SU-DHL-6 (cell line): ENCODE measurements around the gene EXOC7.

ENCODE experiments used
- H2AFZ ChIP-seq: fragments of 200-600 bp; sonication (generic); 2 replicates; pipeline ENCODE4 v1.6.1; 2014; ENCODE audit warnings: low read depth, mild to moderate bottlenecking, moderate library complexity, mixed read lengths, antibody characterized with exemption, low read length; ENCODE audit not compliant: severe bottlenecking
- H3F3A ChIP-seq: fragments of 200-600 bp; shearing (Covaris generic); 2 replicates; pipeline ENCODE4 v1.6.0; 2016; ENCODE audit warnings: antibody characterized with exemption, mild to moderate bottlenecking; ENCODE audit not compliant: insufficient read depth
- H3K27ac ChIP-seq: fragments of 200-600 bp; sonication (generic); 2 replicates; pipeline ENCODE4 v1.5.1; 2016; ENCODE audit warnings: low read depth, mild to moderate bottlenecking, low read length, moderate library complexity, mixed read lengths
- H3K27me3 ChIP-seq: fragments of 200-600 bp; sonication (generic), shearing (Covaris generic); 2 replicates; pipeline ENCODE4 v1.6.0; 2014; ENCODE audit warnings: mild to moderate bottlenecking, low read length
- H3K36me3 ChIP-seq: fragments of 200-600 bp; sonication (generic); 2 replicates; pipeline ENCODE4 v1.6.1; 2014; ENCODE audit warnings: mild to moderate bottlenecking, low read length, mixed read lengths
- H3K4me2 ChIP-seq: fragments of 300-600, 200-600 bp; shearing (Covaris generic), sonication (generic); 2 replicates; pipeline ENCODE4 v1.6.0; 2014; ENCODE audit warnings: low read length, low read depth, mild to moderate bottlenecking; ENCODE audit not compliant: poor library complexity, severe bottlenecking
- H3K4me3 ChIP-seq: fragments of 200-600 bp; sonication (generic); 2 replicates; pipeline ENCODE4 v1.5.1; 2014; ENCODE audit warnings: antibody characterized with exemption, low read length, mild to moderate bottlenecking, mixed read lengths; ENCODE audit not compliant: insufficient read depth, poor library complexity, severe bottlenecking
- H3K79me2 ChIP-seq: fragments of 200-600 bp; sonication (generic); 2 replicates; pipeline ENCODE4 v1.6.1; 2014; ENCODE audit warnings: mild to moderate bottlenecking, low read length, moderate library complexity; ENCODE audit not compliant: insufficient read depth
- H3K9ac ChIP-seq: fragments of 200-600 bp; sonication (generic); 2 replicates; pipeline ENCODE4 v1.7.0; 2014; ENCODE audit warnings: mild to moderate bottlenecking, low read length
- H3K9me2 ChIP-seq: fragments of 200-600 bp; sonication (generic); replicated peaks from 2 replicates; pipeline ENCODE4 v1.6.1; 2014; ENCODE audit warnings: low read length; ENCODE audit not compliant: insufficient read depth
- H3K9me3 ChIP-seq: fragments of 200-600 bp; sonication (generic); 2 replicates; pipeline ENCODE4 v1.6.1; 2014; ENCODE audit warnings: low read length, mixed read lengths; ENCODE audit not compliant: insufficient read depth
- H4K20me1 ChIP-seq: fragments of 200-600 bp; sonication (generic); 2 replicates; pipeline ENCODE4 v1.6.1; 2014; ENCODE audit warnings: low read depth, mild to moderate bottlenecking, antibody characterized with exemption, low read length, moderate library complexity, mixed read lengths
- CTCF ChIP-seq: fragments of 200-600 bp; sonication (generic); IDR thresholded peaks from one replicate; pipeline ENCODE4 v1.5.1; 2017; ENCODE audit warnings: antibody characterized with exemption, mild to moderate bottlenecking, low read length, moderate library complexity; ENCODE audit not compliant: insufficient read depth, poor library complexity, severe bottlenecking
- EZH2phosphoT487 ChIP-seq: fragments of 200-600 bp; sonication (generic), shearing (Covaris generic); conservative IDR thresholded peaks from 2 replicates; pipeline ENCODE4 v1.6.1; 2018; ENCODE audit warnings: mild to moderate bottlenecking, antibody characterized with exemption, low read length, moderate library complexity, mixed read lengths

EXOC7 gene

GRCh38 chr17:76090517-76091129, 13.0 kb downstream of the EXOC7 start:
- Histone ChIP-seq H3K9me2 (no peaks in the 10 kb centered on the region), H3K9ac (no peak overlapping the region), H3K4me3 (no peak overlapping the region), H4K20me1 (no peaks in the 10 kb centered on the region), H3K27ac (no peak overlapping the region), H3K4me2 (no peak overlapping the region), H3K9me3 (no peaks in the 10 kb centered on the region), H3F3A (no peaks in the 10 kb centered on the region), H2AFZ (no peak overlapping the region), H3K27me3 (no peaks in the 10 kb centered on the region), H3K36me3 (no peaks in the 10 kb centered on the region), H3K79me2 (no peaks in the 10 kb centered on the region)
- TF ChIP-seq EZH2phosphoT487 (no peak), CTCF (no peak)

GRCh38 chr17:76089680-76090516, 13.7 kb downstream of the EXOC7 start:
- Histone ChIP-seq H3F3A (no peaks in the 10 kb centered on the region), H4K20me1 (no peaks in the 10 kb centered on the region), H3K9ac (no peak overlapping the region), H3K36me3 (no peaks in the 10 kb centered on the region), H3K4me3 (no peak overlapping the region), H3K4me2 (no peak overlapping the region), H3K27ac (no peak overlapping the region), H3K9me2 (no peaks in the 10 kb centered on the region), H3K79me2 (no peaks in the 10 kb centered on the region), H3K9me3 (no peaks in the 10 kb centered on the region), H2AFZ (no peak overlapping the region), H3K27me3 (no peaks in the 10 kb centered on the region)
- TF ChIP-seq CTCF: no peak
- no peak for TF ChIP-seq EZH2phosphoT487

- no peaks in the 10 kb centered on the region for H3K36me3 ChIP-seq
Measured at GRCh38 chr17:76088868-76089576, 14.6 kb downstream of the EXOC7 start.

More at GRCh38 chr17:76088868-76089576, 14.6 kb downstream of the EXOC7 start:
- no peak overlapping the region for H3K4me2 ChIP-seq
- TF ChIP-seq EZH2phosphoT487 (no peak), CTCF (no peak)
- no peaks in the 10 kb centered on the region for H3K9me3 ChIP-seq
- no peaks in the 10 kb centered on the region for H3K79me2 ChIP-seq
- H3K9ac ChIP-seq: no peak overlapping the region
- no peaks in the 10 kb centered on the region for H3F3A ChIP-seq
- no peak overlapping the region for H3K4me3 ChIP-seq
- no peaks in the 10 kb centered on the region for H3K9me2 ChIP-seq
- H3K27me3 ChIP-seq: no peaks in the 10 kb centered on the region
- H3K27ac ChIP-seq: no peak overlapping the region
- H2AFZ ChIP-seq: no peak overlapping the region
- H4K20me1 ChIP-seq: no peaks in the 10 kb centered on the region
